Measurements from ENCODE around the gene LAMA3. TPM values are rescaled to one million over a fixed set of nuclear protein-coding genes. Genes with fewer than 3 reads are reported as not detected.

LAMA3 gene
- total RNA-seq, 3 donors from 2014 or later (not counting 1 experiment from before 2014, with no cell fraction given) = not detected

DNA sequence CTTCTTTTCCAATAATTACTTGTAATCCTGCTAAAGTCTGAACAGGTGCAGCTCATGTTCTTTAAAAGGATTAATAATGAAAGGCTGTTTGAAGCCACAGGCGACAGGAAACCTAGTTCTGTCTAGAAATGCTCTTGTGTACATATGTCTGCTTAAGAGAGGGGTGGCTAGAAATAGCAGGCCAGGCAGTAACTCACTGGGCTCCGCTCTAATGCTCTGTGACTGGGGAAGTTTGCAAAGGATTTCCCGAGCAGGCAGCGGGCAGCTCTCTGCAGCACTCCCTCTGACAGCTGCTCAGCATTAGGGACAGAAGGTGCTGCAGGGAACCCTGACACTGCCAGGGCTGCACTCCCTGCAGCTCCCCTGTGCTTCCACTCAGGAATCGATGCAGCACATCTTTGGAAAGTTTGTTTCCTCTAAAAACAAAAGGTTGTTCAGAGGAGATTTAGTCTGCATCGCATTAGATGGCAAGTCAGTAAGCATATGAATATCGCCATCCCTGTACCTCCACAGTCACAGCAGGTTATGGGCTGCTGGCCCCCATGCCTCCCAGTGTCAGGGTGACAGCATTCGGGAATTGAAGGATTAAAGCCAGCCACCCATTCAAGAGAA, 292.2 kb downstream of the LAMA3 start:
- intact Hi-C loops (cut with micrococcal nuclease) = no loop called here

DNA sequence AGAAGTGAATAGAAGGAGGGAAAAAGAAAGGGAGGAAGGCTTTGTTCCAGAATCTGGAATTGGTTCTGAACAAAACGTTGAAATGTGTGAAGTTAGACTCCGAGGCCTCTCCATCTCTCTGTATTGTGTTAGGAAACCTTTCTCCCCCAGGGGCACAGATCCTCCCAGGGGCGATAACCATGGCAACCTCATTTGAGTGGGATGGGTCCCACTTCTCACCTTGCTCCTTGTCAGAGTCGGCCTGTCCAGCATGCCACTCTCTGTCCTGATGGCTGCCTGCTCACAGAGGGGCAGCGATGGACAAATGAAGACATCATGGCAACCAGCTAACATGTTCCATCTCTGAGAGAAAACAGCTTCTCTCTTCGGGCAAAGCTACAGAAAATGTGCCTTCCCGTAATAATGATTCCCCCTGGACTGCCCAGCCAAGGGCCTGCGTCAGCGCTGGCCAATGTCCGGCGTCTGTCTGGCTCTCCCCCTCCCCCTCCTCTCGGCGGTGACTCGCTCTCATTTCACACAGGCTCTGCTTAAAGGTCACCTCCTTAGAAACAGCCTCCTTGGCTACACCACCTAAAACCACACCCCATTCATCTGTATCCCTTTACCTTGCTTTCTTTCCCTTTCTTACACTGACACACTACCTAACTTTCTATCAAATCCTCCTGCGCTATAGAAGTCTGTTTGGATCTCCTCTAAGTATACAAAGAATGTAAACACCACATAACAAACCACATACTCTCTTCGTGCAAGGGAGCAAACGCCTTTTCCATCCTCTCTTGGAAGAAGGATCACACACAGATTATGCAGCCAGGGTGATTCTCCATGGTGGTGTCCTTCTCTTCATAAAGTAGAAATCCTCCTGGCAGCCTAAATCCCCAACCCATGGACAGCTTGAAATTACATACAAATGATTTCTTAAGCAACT, 293.2 kb downstream of the LAMA3 start:
- intact Hi-C loops (cut with micrococcal nuclease) = no loop called here
- Histone ChIP-seq H3K9me3 (ENCODE audit: control insufficient read depth, insufficient read depth, low read length) (no peaks in the 10 kb centered on the region), H3K27me3 (ENCODE audit: control insufficient read depth, insufficient read depth, low read length) (no peaks in the 10 kb centered on the region), H3K4me3 (ENCODE audit: low read length) (no peak overlapping the region), H3K27ac (ENCODE audit: low read length) (no peak overlapping the region), H3K4me1 (ENCODE audit: control insufficient read depth, insufficient read depth, low read length) (peaks cover 10% of the 10 kb centered on the region), H3K36me3 (ENCODE audit: control insufficient read depth, insufficient read depth, low read length) (no peaks in the 10 kb centered on the region)
- H3K36me3 Mint-ChIP-seq = peaks cover under 1% of the 10 kb centered on the region
- H3K27ac Mint-ChIP-seq = no peak overlapping the region
- H3K4me3 Mint-ChIP-seq = no peak overlapping the region
- no peak for ATAC-seq
- 92% methylated on average over 16 of the region's 17 CpGs for WGBS (ENCODE audit: insufficient coverage)
- TF ChIP-seq, protein P1, sequence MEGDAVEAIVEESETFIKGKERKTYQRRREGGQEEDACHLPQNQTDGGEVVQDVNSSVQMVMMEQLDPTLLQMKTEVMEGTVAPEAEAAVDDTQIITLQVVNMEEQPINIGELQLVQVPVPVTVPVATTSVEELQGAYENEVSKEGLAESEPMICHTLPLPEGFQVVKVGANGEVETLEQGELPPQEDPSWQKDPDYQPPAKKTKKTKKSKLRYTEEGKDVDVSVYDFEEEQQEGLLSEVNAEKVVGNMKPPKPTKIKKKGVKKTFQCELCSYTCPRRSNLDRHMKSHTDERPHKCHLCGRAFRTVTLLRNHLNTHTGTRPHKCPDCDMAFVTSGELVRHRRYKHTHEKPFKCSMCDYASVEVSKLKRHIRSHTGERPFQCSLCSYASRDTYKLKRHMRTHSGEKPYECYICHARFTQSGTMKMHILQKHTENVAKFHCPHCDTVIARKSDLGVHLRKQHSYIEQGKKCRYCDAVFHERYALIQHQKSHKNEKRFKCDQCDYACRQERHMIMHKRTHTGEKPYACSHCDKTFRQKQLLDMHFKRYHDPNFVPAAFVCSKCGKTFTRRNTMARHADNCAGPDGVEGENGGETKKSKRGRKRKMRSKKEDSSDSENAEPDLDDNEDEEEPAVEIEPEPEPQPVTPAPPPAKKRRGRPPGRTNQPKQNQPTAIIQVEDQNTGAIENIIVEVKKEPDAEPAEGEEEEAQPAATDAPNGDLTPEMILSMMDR (IDR thresholded peaks at IDR 0.05) = no peak
- peaks cover 9 to 10% of the 10 kb centered on the region in 2 donors for H3K4me1 Mint-ChIP-seq
- peaks cover 0 to 2% of the 10 kb centered on the region in 2 donors for H3K9me3 Mint-ChIP-seq
- peaks cover 9 to 15% of the 10 kb centered on the region in 2 donors for H3K27me3 Mint-ChIP-seq (ENCODE audit: low read depth in 2 of 2)
- no peak for DNase-seq

More for the DNA sequence above, 292.2 kb downstream of the LAMA3 start:
- Histone ChIP-seq H3K36me3 (ENCODE audit: control insufficient read depth, insufficient read depth, low read length) (no peaks in the 10 kb centered on the region), H3K4me3 (ENCODE audit: low read length) (no peak overlapping the region), H3K9me3 (ENCODE audit: control insufficient read depth, insufficient read depth, low read length) (no peaks in the 10 kb centered on the region), H3K27ac (ENCODE audit: low read length) (no peak overlapping the region), H3K27me3 (ENCODE audit: control insufficient read depth, insufficient read depth, low read length) (no peaks in the 10 kb centered on the region), H3K4me1 (ENCODE audit: control insufficient read depth, insufficient read depth, low read length) (peaks cover 10% of the 10 kb centered on the region)
- Mint-ChIP-seq H3K4me3 (no peak overlapping the region), H3K27ac (no peak overlapping the region), H3K9me3 (peaks cover 3 to 4% of the 10 kb centered on the region in 2 donors), H3K27me3 (ENCODE audit: low read depth in 2 of 2) (peaks cover 15 to 18% of the 10 kb centered on the region in 2 donors), H3K4me1 (peaks cover 9 to 15% of the 10 kb centered on the region in 2 donors), H3K36me3 (peaks cover 6% of the 10 kb centered on the region)
- ATAC-seq (no peak), DNase-seq (no peak)
- TF ChIP-seq, protein P1 (IDR thresholded peaks at IDR 0.05) = no peak
- WGBS (ENCODE audit: insufficient coverage) = 74% methylated on average over 8 of the region's 8 CpGs

DNA sequence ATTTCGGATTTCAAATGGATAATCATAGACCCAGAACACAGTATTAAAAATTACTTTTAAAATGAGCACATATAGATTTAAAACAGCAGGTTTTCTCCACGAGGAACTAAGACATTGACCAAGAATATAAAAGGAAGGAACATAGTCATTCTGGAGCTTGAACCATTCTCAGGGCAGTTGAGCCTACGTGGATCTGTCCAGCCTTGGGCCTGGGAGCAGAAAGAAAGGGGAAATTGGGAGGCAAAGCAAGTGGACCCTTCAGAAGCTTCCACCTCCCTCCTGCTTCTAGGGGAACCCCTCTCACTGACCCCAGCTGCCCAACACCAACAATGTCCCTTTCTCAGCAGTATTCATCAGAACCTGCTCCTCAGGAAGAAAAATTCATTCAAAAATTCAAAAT, 293.9 kb downstream of the LAMA3 start:
- Mint-ChIP-seq H3K36me3 (no peaks in the 10 kb centered on the region), H3K27ac (no peak overlapping the region), H3K9me3 (no peaks in the 10 kb centered on the region), H3K4me3 (no peak overlapping the region), H3K4me1 (peaks cover 3% of the 10 kb centered on the region in 2 donors), H3K27me3 (ENCODE audit: low read depth in 2 of 2) (peaks cover 9 to 12% of the 10 kb centered on the region in 2 donors)
- no peak overlapping the region for H3K27ac ChIP-seq (ENCODE audit: low read length)
- DNase-seq = no peak
- H3K4me1 ChIP-seq (ENCODE audit: control insufficient read depth, insufficient read depth, low read length) = peaks cover 3% of the 10 kb centered on the region
- no peaks in the 10 kb centered on the region for H3K27me3 ChIP-seq (ENCODE audit: control insufficient read depth, insufficient read depth, low read length)
- H3K4me3 ChIP-seq (ENCODE audit: low read length) = no peak overlapping the region
- 74% methylated on average over 3 of the region's 3 CpGs for WGBS (ENCODE audit: insufficient coverage)
- intact Hi-C loops (cut with micrococcal nuclease) = no loop called here
- no peaks in the 10 kb centered on the region for H3K9me3 ChIP-seq (ENCODE audit: control insufficient read depth, insufficient read depth, low read length)
- TF ChIP-seq, protein P1 (IDR thresholded peaks at IDR 0.05) = no peak
- no peak for ATAC-seq
- no peaks in the 10 kb centered on the region for H3K36me3 ChIP-seq (ENCODE audit: control insufficient read depth, insufficient read depth, low read length)

Measured in natural killer cell (primary cell).